OCI-LY1 (cell line): ENCODE results near the gene OR10H1.

Source experiments
- CTCF ChIP-seq: fragments of 200-600 bp; sonication (generic), shearing (Covaris generic); IDR thresholded peaks from 2 replicates; pipeline ENCODE4 v1.5.1; 2017; ENCODE audit warnings: mild to moderate bottlenecking, antibody characterized with exemption, low read length, moderate library complexity, mixed read lengths
- EZH2 ChIP-seq: fragments of 200-600 bp; sonication (generic), shearing (Covaris generic); IDR thresholded peaks from 2 replicates; pipeline ENCODE4 v1.8.0; 2017; ENCODE audit warnings: borderline replicate concordance, mixed run types, mild to moderate bottlenecking, antibody characterized with exemption, low read length, moderate library complexity, mixed read lengths

- TF ChIP-seq CTCF (no peak), EZH2 (no peak)
Measured at GRCh38 chr19:15836330-15837220, 21.1 kb upstream of the OR10H1 start.
